Ectodermal cell (in vitro differentiated cells): ENCODE measurements around the gene ARL13B.
"Not testable (repeated sequence)": the region's sequence is repeated elsewhere in the genome, so short reads cannot be mapped to it uniquely, and the experiment has no call there.

Experiments used
- H3K27ac ChIP-seq: 2 replicates; pipeline ENCODE4 v1.7.0; 2013; ENCODE audit warnings: mild to moderate bottlenecking, low read depth, low read length; ENCODE audit not compliant: insufficient read depth, poor library complexity, severe bottlenecking
- H3K27me3 ChIP-seq: 2 replicates; pipeline ENCODE4 v1.7.0; 2013; ENCODE audit warnings: mild to moderate bottlenecking, low read length; ENCODE audit not compliant: insufficient read depth, control insufficient read depth, poor library complexity, severe bottlenecking
- H3K36me3 ChIP-seq: one replicate; pipeline ENCODE4 v1.7.0; 2013; ENCODE audit warnings: low read length; ENCODE audit not compliant: control insufficient read depth, insufficient read depth
- H3K4me1 ChIP-seq: one replicate; pipeline ENCODE4 v1.7.0; 2013; ENCODE audit warnings: low read length; ENCODE audit not compliant: control insufficient read depth, insufficient read depth
- H3K4me3 ChIP-seq: 2 replicates; pipeline ENCODE4 v1.7.0; 2013; ENCODE audit warnings: low read depth, low read length, control low read depth; ENCODE audit not compliant: insufficient read depth
- H3K9me3 ChIP-seq: 2 replicates; pipeline ENCODE4 v1.7.0; 2013; ENCODE audit warnings: mild to moderate bottlenecking, low read length, moderate library complexity; ENCODE audit not compliant: control insufficient read depth
- WGBS, 2 experiments: methylation state at CpG; one replicate each; pipeline ENCODE4 v1.1.7; 2013; ENCODE audit warnings: missing lambda C conversion rate in 2 of 2; 5-methylcytosine and 5-hydroxymethylcytosine counted together

The ARL13B gene

DNA sequence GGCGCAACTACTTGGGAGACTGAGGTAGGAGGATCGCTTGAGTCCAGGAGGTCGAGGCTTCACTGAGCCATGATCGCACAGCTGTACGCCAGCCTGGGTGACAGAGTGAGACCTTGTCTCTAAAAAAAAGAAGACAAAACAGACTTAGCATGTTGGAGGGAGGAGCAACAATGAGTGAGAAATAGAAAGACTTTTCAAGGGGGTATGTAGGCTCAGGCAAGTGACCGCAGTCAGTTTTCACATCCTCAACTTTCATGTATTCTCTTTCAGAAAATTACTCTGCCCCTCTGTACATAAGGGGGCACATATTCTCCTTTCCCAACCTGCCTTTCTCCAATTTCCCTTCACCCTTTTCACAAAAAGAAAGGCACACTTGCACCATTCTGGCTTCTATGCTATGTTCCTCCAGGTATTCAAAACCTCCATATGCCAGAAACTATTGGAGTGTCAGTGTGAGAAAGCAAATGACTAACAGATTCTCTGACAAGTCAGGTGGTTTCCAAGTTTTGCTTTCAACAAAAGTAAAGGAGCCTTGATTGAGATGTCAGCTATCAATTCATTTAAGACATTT is 90.5 kb downstream of the ARL13B start:
- no peaks in the 10 kb centered on the region for H3K9me3 ChIP-seq
- H3K36me3 ChIP-seq = peaks cover 4% of the 10 kb centered on the region
- no peak overlapping the region for H3K27ac ChIP-seq
- WGBS, 2 experiments = 94% methylated on average over 6 of the region's 6 CpGs
- H3K27me3 ChIP-seq = no peaks in the 10 kb centered on the region
- no peak overlapping the region for H3K4me3 ChIP-seq
- H3K4me1 ChIP-seq = no peaks in the 10 kb centered on the region

DNA sequence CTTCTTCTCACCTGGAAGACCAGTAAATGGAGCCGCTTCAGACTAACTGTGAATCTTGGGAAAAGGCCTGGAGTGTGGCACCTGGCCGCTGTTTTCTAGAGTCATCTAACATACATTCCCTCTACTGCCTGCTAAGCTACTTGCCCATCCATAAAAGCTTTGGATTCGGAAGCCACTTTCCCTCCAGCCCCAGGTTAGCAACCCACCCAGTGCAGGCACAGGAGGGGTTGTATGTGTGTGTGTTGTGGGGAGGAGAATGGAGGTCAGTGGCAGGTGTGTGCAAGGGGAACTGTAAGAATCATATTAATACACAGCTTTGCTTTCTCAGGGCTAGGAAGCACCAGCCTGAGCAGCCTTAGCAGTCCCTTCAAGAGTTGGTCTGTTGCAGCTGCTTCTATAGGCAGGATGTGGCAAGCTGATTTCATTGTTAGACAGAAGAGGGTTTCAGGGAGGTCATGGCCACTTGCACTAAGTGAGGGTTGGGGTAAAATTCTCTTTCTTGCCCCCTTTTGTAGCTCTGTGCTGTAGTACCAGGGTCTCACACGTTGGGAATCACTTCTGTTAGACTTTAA is 91.8 kb downstream of the ARL13B start:
- Histone ChIP-seq H3K4me1 (no peaks in the 10 kb centered on the region), H3K4me3 (no peak overlapping the region), H3K9me3 (no peaks in the 10 kb centered on the region), H3K27me3 (no peaks in the 10 kb centered on the region), H3K36me3 (peaks cover 4% of the 10 kb centered on the region), H3K27ac (no peak overlapping the region)
- WGBS, 2 experiments = 91 to 96% methylated on average over 3 to 4 of the region's 4 CpGs

DNA sequence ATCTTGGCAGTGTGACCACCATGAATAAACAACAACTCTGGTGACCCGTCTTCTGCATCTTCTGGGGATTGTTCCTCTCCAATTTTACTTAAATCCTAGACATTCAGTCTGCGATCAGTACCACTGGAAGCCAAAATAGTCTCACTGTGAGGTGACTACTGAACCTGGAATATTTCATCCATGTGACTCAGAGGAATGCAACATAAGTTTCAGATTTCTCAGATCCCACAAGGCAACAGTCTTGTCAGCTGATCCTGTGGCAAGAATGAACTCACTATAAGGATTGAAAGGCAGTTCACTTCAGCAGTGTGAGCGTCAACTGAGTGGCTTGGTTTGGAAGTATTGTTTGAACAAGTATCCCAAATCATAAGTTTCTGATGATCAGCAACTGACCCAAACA is 96.1 kb downstream of the ARL13B start:
- WGBS, 2 experiments = 90 to 92% methylated on average over 3 of the region's 3 CpGs
- H3K27me3 ChIP-seq = no peaks in the 10 kb centered on the region
- peaks cover 4% of the 10 kb centered on the region for H3K36me3 ChIP-seq
- H3K27ac ChIP-seq = no peak overlapping the region
- no peak overlapping the region for H3K4me3 ChIP-seq
- H3K9me3 ChIP-seq = no peaks in the 10 kb centered on the region
- H3K4me1 ChIP-seq = no peaks in the 10 kb centered on the region

DNA sequence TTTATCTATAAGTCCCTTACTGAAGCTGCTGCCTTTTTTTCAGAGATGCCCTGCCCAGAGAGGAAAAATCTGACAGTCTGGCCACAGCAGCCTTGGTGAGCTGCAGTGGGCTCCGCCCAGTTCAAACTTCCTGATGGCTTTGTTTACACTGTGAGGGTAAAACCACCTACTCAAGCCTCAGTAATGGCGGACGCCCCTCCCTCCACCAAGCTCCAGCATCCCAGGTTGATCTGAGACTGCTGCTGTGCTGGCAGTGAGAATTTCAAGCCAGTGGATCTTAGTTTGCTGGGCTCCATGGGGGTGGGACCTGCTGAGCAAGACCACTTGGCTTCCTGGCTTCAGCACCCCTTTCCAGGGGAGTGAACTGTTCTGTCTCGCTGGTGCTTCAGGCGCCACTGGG is 100.6 kb downstream of the ARL13B start:
- not testable (repeated sequence) for H3K27ac ChIP-seq, H3K4me1 ChIP-seq, H3K36me3 ChIP-seq, H3K9me3 ChIP-seq, H3K27me3 ChIP-seq, H3K4me3 ChIP-seq
- WGBS, 2 experiments = 92 to 95% methylated on average over 5 of the region's 5 CpGs

DNA sequence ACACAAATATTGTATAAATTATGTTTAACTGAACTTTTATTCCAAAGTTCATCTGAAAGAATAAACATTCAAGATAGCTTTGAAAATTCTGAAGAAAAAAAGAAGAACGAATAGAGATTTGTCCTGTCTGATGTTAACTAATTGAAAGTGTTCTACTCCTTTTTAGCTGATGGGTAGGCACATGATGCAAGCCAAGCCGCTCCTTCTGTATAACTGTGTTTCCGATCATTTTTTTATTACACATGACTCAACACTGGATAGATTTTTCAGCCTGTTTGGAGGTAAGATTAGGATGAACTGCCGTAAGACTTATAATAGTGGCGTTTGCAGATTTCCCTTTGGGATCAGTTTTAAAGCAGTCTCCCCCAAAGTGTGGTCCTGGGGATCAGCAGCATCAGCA is 101.9 kb downstream of the ARL13B start:
- no peaks in the 10 kb centered on the region for H3K36me3 ChIP-seq

DNA sequence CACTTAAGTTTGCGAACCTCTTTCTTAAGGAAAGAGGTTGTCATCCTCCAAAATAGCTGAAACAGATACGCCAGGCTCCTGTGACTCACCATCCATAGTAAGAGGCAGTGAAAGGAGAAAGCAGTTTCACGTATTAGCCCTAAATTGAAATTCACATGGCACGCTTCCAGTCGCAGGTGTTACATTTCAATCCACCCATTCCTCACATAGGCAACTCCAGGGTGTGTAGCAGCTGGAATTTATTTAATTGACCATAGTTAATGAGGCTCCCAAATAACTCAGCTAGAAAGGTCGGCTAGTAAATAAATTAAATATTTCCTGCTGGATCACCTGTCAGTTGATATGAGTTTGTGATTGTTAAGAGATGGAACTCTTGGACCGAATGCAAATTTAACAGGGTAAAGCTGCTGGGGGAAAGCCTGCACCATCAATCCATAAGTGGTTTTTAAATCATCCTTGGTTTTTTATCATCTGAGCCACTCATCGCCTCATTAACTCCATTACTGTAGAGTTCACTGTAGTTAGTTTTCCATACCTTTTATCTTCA is 102.5 kb downstream of the ARL13B start:
- Histone ChIP-seq H3K27ac (no peak overlapping the region), H3K4me1 (no peaks in the 10 kb centered on the region), H3K36me3 (no peaks in the 10 kb centered on the region), H3K27me3 (no peaks in the 10 kb centered on the region), H3K4me3 (no peak overlapping the region), H3K9me3 (no peaks in the 10 kb centered on the region)
- 97% methylated on average over 6 to 8 of the region's 8 CpGs for WGBS, 2 experiments

More for the DNA sequence above, 101.9 kb downstream of the ARL13B start:
- Histone ChIP-seq H3K4me1 (no peaks in the 10 kb centered on the region), H3K9me3 (no peaks in the 10 kb centered on the region), H3K27ac (no peak overlapping the region), H3K4me3 (no peak overlapping the region), H3K27me3 (no peaks in the 10 kb centered on the region)
- 92 to 97% methylated on average over 5 of the region's 5 CpGs for WGBS, 2 experiments

DNA sequence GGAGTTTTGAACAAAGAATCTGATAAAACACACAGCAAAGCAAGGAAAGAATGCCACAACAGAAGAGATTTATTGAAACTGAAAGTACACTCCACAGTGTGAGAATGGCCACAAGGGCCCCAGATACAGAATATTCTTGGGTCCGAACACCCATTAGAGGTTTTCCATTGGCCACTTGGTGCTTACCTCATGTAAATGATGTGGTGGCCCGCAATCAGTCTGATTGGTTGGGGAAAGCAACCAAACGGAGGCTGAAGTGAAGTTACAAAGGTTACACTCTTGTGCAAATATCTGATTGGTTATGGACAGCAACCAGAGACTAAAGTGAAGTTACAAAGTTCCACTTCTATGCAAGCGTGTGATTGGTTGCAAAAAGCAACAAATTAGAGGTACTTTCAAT is 103.3 kb downstream of the ARL13B start:
- H3K4me3 ChIP-seq = no peak overlapping the region
- no peaks in the 10 kb centered on the region for H3K27me3 ChIP-seq
- no peaks in the 10 kb centered on the region for H3K9me3 ChIP-seq
- no peaks in the 10 kb centered on the region for H3K4me1 ChIP-seq
- H3K36me3 ChIP-seq = no peaks in the 10 kb centered on the region
- H3K27ac ChIP-seq = no peak overlapping the region
- WGBS, 2 experiments = 91 to 95% methylated on average over 4 of the region's 4 CpGs

DNA sequence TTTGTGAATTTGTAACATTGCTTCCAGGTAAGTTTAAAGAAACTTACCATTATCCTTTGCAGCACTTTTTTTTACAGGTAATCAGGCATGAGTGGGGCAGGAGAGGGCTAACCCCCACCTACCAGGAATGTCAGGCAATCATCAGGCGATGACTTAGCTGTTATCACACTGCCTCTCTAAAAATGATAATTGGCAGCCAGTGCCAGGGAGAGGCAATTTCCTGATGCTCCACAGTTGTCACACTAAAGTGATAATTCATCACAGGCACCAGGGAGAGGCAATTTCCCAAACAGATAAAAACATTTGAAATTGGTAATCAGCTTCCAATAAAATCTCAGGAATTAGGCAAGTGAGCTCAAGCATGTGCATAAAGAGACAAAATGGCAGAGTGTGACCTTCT is 109.2 kb downstream of the ARL13B start:
- WGBS, 2 experiments = 96 to 98% methylated on average over 1 of the region's 1 CpG
- no peaks in the 10 kb centered on the region for H3K9me3 ChIP-seq

DNA sequence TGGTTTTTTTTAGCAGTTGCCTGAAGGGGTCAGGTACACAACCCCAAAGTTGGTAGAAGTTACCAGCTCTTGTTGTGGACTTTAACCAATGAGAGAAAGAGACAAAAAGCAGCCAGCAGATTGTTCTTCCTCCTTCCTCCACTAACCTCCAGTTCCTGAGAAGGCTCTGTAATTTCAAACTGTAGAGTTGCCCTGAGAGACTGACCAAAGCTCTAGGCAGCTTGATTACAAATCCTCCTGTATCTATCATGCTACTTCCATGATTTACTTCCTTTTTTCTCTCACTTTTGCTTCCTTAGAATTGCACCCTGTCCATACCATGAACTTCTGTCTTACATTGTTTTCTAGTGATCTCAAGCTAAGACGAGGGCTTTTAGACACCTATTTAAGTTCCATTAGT is 112.1 kb downstream of the ARL13B start:
- Histone ChIP-seq H3K9me3 (no peaks in the 10 kb centered on the region), H3K27ac (no peak overlapping the region), H3K27me3 (no peaks in the 10 kb centered on the region), H3K36me3 (no peaks in the 10 kb centered on the region), H3K4me1 (no peaks in the 10 kb centered on the region), H3K4me3 (no peak overlapping the region)
- WGBS, 2 experiments = 87 to 100% methylated on average over 1 of the region's 1 CpG

More for the DNA sequence above, 109.2 kb downstream of the ARL13B start:
- Histone ChIP-seq H3K36me3 (no peaks in the 10 kb centered on the region), H3K27me3 (no peaks in the 10 kb centered on the region), H3K27ac (no peak overlapping the region), H3K4me3 (no peak overlapping the region), H3K4me1 (no peaks in the 10 kb centered on the region)

DNA sequence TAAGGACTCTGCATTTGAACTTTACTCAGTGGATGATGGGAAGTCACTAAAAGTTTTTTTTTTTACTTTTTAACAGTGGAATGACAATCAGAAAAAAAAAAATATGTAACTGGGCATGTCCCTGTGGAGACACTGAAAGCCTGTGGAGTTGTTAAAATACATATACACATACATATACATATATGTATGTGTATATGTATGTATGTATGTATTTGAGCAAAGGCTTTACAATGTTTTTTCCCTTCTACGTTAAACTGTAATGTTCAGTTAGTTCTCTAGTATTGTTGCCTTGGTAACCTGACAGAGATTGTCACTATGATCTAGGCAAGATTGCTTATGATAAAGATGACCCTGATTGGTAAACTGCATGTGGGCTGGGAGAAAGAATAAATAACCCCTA is 113.2 kb downstream of the ARL13B start:
- no peak overlapping the region for H3K27ac ChIP-seq
- no peaks in the 10 kb centered on the region for H3K9me3 ChIP-seq
- no peaks in the 10 kb centered on the region for H3K27me3 ChIP-seq
- H3K36me3 ChIP-seq = no peaks in the 10 kb centered on the region
- H3K4me3 ChIP-seq = no peak overlapping the region
- WGBS, 2 experiments = 94 to 100% methylated on average over 1 of the region's 1 CpG
- H3K4me1 ChIP-seq = no peaks in the 10 kb centered on the region
